ENCODE results near the gene LIMS2.

Gene LIMS2

DNA sequence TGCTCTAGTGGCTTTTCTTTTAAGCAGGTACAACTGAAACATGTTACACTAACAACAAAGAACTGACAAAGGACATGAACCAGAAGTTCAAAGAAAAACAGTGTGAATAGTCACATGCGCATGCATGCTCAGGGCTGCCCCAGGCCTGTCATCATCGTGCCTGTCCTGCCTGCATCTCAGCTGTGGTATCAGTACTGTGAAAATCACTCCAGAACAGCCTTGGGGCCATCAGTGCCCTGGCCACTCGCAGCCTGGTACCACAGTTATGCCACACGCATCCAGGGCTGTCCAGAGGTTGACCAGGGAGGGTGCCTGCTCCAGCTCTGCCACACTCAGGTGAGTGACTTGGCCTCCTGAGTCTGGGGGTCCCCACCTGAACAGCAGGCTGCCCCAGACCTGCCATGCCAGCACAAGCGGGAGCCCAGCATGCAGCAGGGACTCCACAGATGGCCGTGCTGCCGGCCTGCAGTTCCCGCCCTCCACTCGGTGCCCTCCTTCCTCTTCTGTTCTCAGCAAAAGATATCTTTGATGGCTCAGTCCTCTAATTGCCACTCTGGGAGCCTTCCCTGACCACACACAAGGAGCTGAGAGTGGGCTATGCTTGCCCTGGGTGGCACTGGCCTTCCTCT is 12.3 kb downstream of the LIMS2 start:
- peaks cover 39% of the 10 kb centered on the region for H3K27me3 ChIP-seq (ENCODE audit: control insufficient read depth, insufficient read depth, low read length)

DNA sequence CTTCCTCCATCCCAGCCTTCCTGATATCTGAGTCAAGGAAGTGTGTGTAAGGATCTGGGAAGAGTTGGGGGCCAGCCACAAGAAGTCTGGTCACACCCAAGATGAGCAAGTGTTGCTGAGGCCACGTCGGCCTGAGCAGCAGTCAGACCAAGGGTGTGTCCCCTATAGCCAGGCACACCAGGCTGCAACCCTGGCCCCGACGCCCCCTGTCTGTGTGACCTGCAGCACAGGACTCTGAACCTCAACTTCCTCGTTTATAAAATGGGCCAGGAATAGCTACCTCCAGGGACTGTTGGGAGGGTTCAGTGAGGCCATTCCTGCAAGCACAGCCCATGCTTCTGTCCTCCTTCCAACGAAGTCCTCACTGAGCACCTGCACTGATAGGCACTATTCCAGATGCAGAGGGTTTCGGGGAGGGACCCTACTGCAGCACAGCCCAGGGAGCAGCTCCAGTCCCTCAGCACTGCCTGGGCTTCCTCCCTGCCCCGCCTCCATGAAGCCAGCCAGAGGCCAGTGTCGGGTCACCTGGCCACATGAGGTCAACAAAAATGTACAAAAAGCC is 13.3 kb downstream of the LIMS2 start:
- Histone ChIP-seq H3K4me1 (ENCODE audit: control insufficient read depth, insufficient read depth, low read length) (no peaks in the 10 kb centered on the region), H3K36me3 (ENCODE audit: control insufficient read depth, insufficient read depth, low read length) (no peaks in the 10 kb centered on the region), H3K27ac (ENCODE audit: low read depth, low read length) (no peak overlapping the region), H3K27me3 (ENCODE audit: control insufficient read depth, insufficient read depth, low read length) (peaks cover 39% of the 10 kb centered on the region), H3K9ac (ENCODE audit: low read depth, low read length) (no peak overlapping the region), H3K9me3 (ENCODE audit: control insufficient read depth, insufficient read depth, low read length) (no peaks in the 10 kb centered on the region), H3K4me3 (ENCODE audit: low read depth, low read length) (no peak overlapping the region)

More for the DNA sequence above, 12.3 kb downstream of the LIMS2 start:
- H3K36me3 ChIP-seq (ENCODE audit: control insufficient read depth, insufficient read depth, low read length): no peaks in the 10 kb centered on the region
- no peaks in the 10 kb centered on the region for H3K9me3 ChIP-seq (ENCODE audit: control insufficient read depth, insufficient read depth, low read length)
- H3K9ac ChIP-seq (ENCODE audit: low read depth, low read length): no peak overlapping the region
- no peaks in the 10 kb centered on the region for H3K4me1 ChIP-seq (ENCODE audit: control insufficient read depth, insufficient read depth, low read length)
- no peak overlapping the region for H3K4me3 ChIP-seq (ENCODE audit: low read depth, low read length)
- no peak overlapping the region for H3K27ac ChIP-seq (ENCODE audit: low read depth, low read length)

DNA sequence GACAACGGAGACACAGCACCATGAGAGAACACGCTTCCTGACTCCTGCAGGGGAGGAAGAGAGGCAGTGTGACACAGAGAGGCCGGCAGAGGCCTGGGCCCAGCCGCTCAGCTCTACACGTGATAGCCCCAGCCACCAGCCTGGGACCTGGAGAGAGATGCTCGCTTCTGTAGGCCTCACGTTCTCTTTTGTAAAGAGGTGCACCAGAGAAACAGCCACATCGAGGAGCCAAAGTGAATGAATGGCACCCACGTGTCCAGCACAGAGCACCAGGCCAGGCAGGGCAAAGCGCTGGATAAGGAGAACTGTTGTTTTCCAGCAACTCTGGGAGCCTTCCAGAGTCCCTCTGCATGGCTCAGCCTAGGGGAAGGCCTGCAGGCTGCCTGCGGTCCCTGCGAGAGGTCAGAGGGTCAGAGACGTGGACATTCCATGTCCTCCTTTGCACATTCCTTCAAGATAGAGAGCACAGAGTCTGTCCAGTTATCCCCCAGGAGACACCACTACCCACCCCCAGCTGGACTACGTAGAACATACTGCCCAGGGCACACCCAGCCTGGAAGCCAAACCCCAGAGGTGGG is 14.2 kb downstream of the LIMS2 start:
- Histone ChIP-seq H3K4me3 (ENCODE audit: low read depth, low read length) (no peak overlapping the region), H3K36me3 (ENCODE audit: control insufficient read depth, insufficient read depth, low read length) (no peaks in the 10 kb centered on the region), H3K9me3 (ENCODE audit: control insufficient read depth, insufficient read depth, low read length) (no peaks in the 10 kb centered on the region), H3K4me1 (ENCODE audit: control insufficient read depth, insufficient read depth, low read length) (no peaks in the 10 kb centered on the region), H3K9ac (ENCODE audit: low read depth, low read length) (no peak overlapping the region), H3K27ac (ENCODE audit: low read depth, low read length) (no peak overlapping the region), H3K27me3 (ENCODE audit: control insufficient read depth, insufficient read depth, low read length) (peaks cover 33% of the 10 kb centered on the region)

DNA sequence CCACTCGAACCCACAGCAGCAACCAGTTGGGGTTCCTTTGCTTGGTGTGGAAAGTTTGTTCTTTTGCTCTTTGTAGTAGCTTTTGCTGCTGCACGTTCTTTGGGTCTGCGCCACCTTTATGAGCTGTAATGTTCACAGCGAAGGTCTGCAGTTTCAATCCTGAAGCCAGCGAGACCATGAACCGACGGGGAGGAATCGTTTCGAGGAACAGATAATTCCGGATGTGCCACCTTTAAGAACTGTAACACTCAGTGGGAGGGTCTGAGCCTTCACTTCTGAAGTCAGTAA is 15.1 kb downstream of the LIMS2 start:
- Histone ChIP-seq H3K36me3 (ENCODE audit: control insufficient read depth, insufficient read depth, low read length) (no peaks in the 10 kb centered on the region), H3K4me1 (ENCODE audit: control insufficient read depth, insufficient read depth, low read length) (no peaks in the 10 kb centered on the region), H3K27ac (ENCODE audit: low read depth, low read length) (no peak overlapping the region), H3K9ac (ENCODE audit: low read depth, low read length) (no peak overlapping the region), H3K27me3 (ENCODE audit: control insufficient read depth, insufficient read depth, low read length) (peaks cover 23% of the 10 kb centered on the region), H3K4me3 (ENCODE audit: low read depth, low read length) (no peak overlapping the region), H3K9me3 (ENCODE audit: control insufficient read depth, insufficient read depth, low read length) (no peaks in the 10 kb centered on the region)

DNA sequence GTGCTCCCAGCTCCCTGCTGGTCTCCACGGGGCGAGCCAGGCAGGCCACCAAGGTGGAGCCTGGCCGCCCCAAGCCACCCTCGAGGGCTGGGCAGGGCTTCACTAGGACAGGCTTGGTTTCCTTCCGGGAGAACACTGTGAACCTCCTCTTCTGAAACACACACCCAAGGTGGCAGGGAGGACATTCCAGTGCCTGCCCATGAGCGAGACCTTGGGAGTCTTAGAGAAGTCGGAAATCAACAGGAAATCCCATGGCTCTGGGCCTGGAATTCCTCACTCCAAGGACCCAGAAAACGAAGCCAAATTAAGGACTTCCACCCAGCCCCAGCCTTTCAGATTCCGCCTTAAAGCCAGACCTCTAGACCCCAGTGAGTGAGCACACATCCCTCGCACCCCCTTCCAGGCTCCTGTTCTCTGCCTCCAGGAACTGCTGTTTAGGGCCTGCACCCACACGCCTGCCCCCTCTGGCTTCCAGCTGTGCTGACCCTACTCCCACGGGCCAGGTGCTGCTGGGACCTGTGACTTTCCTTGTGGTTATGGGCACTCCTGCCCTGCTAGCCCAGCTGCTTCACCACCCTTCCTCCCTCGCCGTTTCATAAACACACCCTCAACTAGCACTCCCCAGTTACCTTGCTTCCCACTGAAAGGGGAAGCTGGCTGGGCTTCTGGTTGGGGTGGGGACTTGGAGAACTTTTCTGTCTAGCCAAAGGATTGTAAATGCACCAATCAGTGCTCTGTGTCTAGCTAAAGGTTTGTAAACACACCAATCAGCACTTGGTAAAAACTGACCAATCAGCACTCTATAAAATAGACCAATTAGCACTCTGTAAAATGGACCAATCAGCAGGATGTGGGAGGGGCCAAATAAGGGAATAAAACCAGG is 15.7 kb downstream of the LIMS2 start:
- no peak overlapping the region for H3K27ac ChIP-seq (ENCODE audit: low read depth, low read length)
- H3K4me3 ChIP-seq (ENCODE audit: low read depth, low read length): no peak overlapping the region
- peaks cover 17% of the 10 kb centered on the region for H3K27me3 ChIP-seq (ENCODE audit: control insufficient read depth, insufficient read depth, low read length)
- H3K36me3 ChIP-seq (ENCODE audit: control insufficient read depth, insufficient read depth, low read length): no peaks in the 10 kb centered on the region
- no peaks in the 10 kb centered on the region for H3K9me3 ChIP-seq (ENCODE audit: control insufficient read depth, insufficient read depth, low read length)
- H3K4me1 ChIP-seq (ENCODE audit: control insufficient read depth, insufficient read depth, low read length): no peaks in the 10 kb centered on the region
- H3K9ac ChIP-seq (ENCODE audit: low read depth, low read length): no peak overlapping the region

DNA sequence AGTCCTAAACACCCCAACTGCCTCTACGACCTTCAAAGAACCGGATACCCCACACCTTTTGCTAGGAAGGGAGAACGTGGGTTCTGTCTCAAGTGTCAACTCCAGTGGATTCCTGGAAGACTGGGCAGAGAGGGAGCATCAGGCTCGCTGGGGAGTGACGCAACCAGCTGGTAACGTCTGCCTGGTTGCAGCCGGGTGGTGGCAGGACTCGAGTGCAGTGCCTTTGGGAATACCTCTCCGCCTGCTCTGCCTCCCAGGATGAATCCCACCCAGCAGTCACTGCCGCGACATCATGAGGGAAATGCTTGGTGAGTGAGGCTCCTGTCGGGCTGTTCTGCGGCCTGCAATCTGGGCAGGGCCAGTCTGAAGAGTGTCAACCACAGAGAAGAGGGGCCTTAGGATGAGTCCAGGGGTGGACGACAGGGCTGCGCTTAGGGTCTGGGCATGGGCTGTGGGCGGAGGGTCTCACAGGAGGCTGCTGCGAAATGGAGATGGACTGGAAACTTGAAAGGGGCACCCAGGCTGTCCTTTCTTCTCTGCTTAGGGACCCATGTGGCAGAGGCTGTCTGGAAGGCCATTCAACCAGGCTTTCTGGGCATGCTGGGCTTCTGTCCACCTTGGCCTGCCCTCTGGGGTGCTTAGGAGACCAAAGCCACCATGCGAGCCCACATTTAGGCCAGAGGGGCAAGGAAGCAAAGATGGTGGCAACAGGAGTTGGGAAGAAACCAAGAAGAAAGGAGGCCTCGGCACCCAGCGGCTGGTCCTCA is 16.5 kb downstream of the LIMS2 start:
- no peak overlapping the region for H3K9ac ChIP-seq (ENCODE audit: low read depth, low read length)

DNA sequence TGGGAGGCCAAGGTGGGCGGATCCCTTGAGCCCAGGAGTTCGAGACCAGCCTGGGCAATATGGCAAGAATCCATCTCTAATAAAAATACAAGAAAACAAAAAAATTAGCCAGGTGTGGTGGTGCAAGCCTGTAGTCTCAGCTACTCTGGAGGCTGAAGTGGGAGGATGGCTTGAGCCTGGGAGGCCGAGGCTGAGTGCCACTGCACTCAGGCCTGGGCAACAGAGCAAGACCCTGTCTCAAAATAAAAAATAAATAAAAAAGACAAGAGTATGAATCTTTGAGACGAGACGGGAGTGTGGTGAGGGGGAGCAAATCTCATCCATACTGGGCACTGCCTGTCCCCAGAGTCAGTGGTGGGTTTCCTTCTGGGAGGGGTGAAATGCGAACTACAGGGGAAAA is 17.2 kb downstream of the LIMS2 start:
- peaks cover 5% of the 10 kb centered on the region; the same call in 1 of the 2 replicates for H3K27me3 ChIP-seq (ENCODE audit: control insufficient read depth, insufficient read depth, low read length)
- H3K4me1 ChIP-seq (ENCODE audit: control insufficient read depth, insufficient read depth, low read length): no peaks in the 10 kb centered on the region
- no peak overlapping the region for H3K9ac ChIP-seq (ENCODE audit: low read depth, low read length)
- H3K9me3 ChIP-seq (ENCODE audit: control insufficient read depth, insufficient read depth, low read length): no peaks in the 10 kb centered on the region
- no peak overlapping the region for H3K27ac ChIP-seq (ENCODE audit: low read depth, low read length)
- no peak overlapping the region for H3K4me3 ChIP-seq (ENCODE audit: low read depth, low read length)
- no peaks in the 10 kb centered on the region for H3K36me3 ChIP-seq (ENCODE audit: control insufficient read depth, insufficient read depth, low read length)

More for the DNA sequence above, 16.5 kb downstream of the LIMS2 start:
- no peaks in the 10 kb centered on the region for H3K4me1 ChIP-seq (ENCODE audit: control insufficient read depth, insufficient read depth, low read length)
- peaks cover 11% of the 10 kb centered on the region for H3K27me3 ChIP-seq (ENCODE audit: control insufficient read depth, insufficient read depth, low read length)
- no peak overlapping the region for H3K27ac ChIP-seq (ENCODE audit: low read depth, low read length)
- no peaks in the 10 kb centered on the region for H3K36me3 ChIP-seq (ENCODE audit: control insufficient read depth, insufficient read depth, low read length)
- H3K9me3 ChIP-seq (ENCODE audit: control insufficient read depth, insufficient read depth, low read length): no peaks in the 10 kb centered on the region
- H3K4me3 ChIP-seq (ENCODE audit: low read depth, low read length): no peak overlapping the region

DNA sequence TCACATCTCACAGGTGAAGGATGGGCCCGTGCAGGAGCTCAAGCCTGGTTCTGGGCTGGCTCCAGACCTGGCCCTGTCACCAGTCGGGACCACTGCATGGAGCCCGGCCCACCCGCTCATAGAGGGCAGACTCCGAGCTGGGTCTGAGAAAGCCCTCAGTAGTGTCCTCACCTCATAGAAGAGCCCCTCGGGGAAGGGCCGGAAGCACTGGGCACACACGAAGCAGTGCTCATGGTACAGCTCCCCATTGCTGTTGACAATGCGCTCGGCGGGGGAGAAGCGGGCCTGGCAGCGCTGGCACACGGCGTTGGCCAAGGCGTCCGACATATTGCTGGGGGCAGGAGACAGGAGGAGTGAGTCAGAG is 18.1 kb downstream of the LIMS2 start:
- Histone ChIP-seq H3K4me3 (ENCODE audit: low read depth, low read length) (no peak overlapping the region), H3K4me1 (ENCODE audit: control insufficient read depth, insufficient read depth, low read length) (no peaks in the 10 kb centered on the region), H3K9me3 (ENCODE audit: control insufficient read depth, insufficient read depth, low read length) (no peaks in the 10 kb centered on the region), H3K27me3 (ENCODE audit: control insufficient read depth, insufficient read depth, low read length) (no peaks in the 10 kb centered on the region), H3K9ac (ENCODE audit: low read depth, low read length) (no peak overlapping the region), H3K36me3 (ENCODE audit: control insufficient read depth, insufficient read depth, low read length) (no peaks in the 10 kb centered on the region), H3K27ac (ENCODE audit: low read depth, low read length) (no peak overlapping the region)

DNA sequence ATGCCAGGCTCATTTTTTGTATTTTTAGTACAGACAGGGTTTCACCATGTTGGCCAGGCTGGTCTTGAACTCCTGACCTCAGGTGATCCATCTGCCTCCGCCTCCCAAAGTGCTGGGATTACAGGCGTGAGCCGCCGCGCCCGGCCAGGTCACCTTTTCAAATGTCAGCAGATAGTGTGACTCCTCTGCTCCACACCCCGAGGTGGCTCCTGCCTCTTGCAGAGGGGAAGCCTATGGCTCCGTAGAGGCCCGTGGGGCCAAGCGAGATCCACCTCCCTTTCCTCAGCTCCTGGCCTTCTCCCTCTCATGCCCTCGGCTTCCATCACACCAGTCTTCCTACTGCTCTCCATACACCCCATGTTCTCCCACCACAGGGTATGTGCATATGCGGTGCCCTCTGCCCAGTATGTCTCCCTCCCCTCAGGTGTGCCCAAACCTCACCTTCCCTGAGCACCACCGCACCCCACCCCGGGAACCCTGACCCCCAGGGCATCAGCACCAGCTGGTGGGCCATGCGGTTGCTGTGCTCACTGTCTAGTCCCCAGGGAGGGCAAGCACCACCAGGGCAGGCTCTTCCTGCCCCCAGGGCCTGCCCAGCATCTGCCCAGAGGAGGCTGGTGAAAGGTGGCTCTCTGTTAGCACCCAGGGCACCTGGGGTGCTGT is 18.6 kb downstream of the LIMS2 start:
- no peaks in the 10 kb centered on the region for H3K27me3 ChIP-seq (ENCODE audit: control insufficient read depth, insufficient read depth, low read length)
- no peaks in the 10 kb centered on the region for H3K9me3 ChIP-seq (ENCODE audit: control insufficient read depth, insufficient read depth, low read length)
- no peak overlapping the region for H3K27ac ChIP-seq (ENCODE audit: low read depth, low read length)
- H3K9ac ChIP-seq (ENCODE audit: low read depth, low read length): no peak overlapping the region
- no peak overlapping the region for H3K4me3 ChIP-seq (ENCODE audit: low read depth, low read length)
- no peaks in the 10 kb centered on the region for H3K4me1 ChIP-seq (ENCODE audit: control insufficient read depth, insufficient read depth, low read length)
- no peaks in the 10 kb centered on the region for H3K36me3 ChIP-seq (ENCODE audit: control insufficient read depth, insufficient read depth, low read length)

DNA sequence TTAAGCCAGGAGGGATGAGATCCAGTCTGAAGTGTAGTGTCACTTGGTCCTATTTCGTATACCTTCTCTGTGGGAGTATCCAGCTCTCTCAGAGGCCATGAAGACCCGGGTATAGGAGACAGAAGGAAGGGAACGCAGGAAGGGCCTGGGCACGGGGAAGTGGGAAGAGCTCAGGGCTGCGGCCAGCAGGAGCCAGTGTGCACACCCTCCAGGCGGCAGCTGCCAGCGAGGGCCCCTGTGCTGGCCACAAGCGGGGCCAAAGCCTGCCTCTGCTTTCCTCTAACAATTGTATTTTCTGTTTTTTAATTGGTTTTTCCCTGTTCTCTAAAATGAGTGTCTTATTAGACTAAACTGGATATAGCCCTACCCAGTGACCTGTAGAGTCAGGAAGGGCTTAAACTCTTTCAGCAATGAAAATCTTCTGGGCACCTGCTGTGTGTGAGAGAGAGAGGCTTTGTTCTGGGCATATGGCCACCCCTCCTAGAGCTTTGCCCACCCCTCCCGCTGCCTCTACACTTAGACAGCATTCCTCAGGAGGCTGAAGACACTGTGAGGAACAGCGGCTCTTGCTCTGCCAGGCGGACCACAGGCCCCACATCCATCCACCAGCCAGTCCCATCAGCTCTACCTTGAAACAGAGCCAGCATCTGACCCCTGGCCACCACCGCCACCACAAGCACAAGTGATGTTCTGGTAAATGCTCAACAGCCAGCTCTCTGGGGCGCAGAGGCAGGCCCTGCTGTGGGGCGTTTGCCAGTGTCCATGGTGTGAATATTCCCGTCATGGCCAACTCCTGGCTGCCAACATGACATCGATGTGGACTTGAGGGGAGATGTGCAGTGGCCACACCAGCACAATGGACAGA is 19.9 kb downstream of the LIMS2 start:
- Histone ChIP-seq H3K9me3 (ENCODE audit: control insufficient read depth, insufficient read depth, low read length) (no peaks in the 10 kb centered on the region), H3K27ac (ENCODE audit: low read depth, low read length) (no peak overlapping the region), H3K27me3 (ENCODE audit: control insufficient read depth, insufficient read depth, low read length) (no peaks in the 10 kb centered on the region), H3K9ac (ENCODE audit: low read depth, low read length) (no peak overlapping the region), H3K36me3 (ENCODE audit: control insufficient read depth, insufficient read depth, low read length) (no peaks in the 10 kb centered on the region), H3K4me3 (ENCODE audit: low read depth, low read length) (no peak overlapping the region), H3K4me1 (ENCODE audit: control insufficient read depth, insufficient read depth, low read length) (no peaks in the 10 kb centered on the region)

Data from HUES48 (cell line).